T-helper 2 cell (primary cell): ENCODE measurements around the gene SLC5A7.

ENCODE experiments used
- DNase-seq, 5 experiments: peaks; one replicate each; pipeline versions ENCODE4 v3.0.0 to v3.0.0-alpha.2; 2012 to 2022
- total RNA-seq, 2 donors: gene quantifications; one replicate each; lab custom pipeline; 2026; lab: John Stamatoyannopoulos, UW

SLC5A7 gene
- total RNA-seq, result 0 to 0.07 reads per million in 2 donors

DNA sequence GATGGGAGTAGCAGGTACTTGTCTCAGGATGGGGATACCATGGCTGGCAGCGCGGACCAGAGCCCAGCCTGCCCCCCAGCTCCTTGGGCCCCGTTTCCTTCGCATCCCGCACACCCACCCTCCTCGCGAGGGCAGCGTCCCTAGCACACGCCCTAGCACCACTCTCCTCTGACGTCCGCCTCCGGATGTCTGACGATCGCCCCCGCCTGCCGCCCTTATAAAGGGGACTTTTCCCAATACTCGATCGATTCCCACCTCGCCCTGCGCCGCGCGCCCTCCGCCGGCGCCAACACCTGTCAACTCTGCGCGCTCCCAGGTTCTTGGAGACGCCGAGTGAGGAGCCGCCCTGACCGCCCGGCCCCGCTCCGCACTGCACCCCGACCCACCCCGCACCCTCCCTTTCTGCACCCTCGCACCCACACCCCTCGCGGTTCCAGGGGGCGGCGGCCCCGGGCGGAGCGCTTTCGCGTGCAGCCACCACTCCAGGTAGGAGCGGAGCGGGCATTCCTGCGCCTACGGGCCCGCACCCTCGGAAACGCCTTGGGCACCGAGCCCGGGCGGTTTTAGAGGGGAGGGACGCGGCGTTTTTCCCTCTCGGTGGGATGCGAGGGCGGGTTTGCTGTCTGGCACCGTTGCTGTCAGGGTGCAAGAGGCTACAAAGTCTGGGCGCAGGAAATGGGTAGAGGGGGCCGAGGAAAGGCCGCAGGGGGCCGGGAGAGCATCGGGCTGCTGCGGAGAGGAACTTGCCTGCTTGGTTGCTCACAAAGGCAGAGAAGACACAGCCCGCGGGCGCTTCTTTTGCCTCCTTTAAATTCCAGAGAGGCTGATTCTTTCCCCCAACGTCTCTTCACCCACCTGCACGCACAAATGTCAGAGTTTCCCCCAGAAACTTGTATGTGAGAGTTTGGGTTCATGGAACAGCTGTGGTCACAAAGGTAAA is at the start of gene SLC5A7:
SLC5A7 (plus strand) TSS at position 247 of the 940 bp plus-strand sequence. CDS start 1,632 bp downstream, outside the sequence.
- DNase-seq, result no peak

DNA sequence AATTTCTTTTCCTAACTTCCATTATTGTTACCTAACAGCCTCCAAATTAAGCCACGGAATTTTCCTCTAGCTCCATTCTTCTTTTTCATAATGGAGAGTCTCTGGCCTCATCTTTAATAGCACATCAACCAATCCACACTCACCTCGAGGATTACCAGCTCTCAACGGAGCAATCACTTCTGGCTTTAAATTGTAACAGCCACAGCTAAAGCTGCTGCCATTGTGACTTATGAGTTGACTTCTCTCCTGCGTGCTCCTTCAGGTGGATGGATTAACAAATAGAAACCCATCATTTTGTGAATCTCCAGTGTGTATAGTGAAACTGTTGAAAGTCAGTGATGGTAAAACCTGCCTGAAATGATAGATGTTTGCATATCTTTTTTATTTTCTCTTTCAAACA is 24.9 kb upstream of the SLC5A7 start:
- no peak for DNase-seq

DNA sequence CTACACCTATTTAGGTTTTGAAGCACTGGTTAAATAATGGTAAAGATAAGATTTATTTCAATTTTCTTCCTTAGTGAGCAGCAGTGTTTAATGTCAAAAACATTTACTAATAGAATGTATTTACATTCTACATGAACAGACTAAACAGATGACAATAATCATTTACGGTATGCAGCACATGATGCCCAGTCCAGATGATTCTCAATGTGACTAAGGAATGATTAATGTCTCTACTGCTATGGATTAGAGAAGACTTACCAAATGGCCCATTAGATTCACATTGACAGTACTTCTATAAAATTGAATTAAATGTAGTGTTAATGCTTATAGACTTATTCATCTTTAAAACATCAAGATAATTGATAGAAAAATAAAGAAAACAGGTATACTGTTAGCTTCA is 22.1 kb upstream of the SLC5A7 start:
- DNase-seq, result no peak

DNA sequence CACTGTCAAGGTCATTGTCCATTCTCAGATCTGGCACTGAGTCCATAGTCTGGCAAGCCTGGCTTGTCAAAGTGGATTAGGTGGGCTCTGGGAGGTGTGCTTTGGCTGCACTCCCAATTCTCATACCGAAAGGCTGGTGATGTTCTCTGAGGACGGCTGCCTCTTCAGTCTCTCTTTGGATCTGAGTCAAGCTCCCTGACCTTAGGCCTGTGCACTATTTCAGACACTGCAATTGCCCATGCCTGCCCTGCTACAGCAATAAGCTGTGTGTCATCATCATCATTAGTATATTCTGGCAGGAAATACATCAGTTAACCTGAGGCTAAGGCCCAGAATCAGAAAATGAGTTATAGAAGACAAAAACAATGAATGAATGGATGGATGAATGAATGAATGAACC is 1.6 kb upstream of the SLC5A7 start:
- no peak for DNase-seq

DNA sequence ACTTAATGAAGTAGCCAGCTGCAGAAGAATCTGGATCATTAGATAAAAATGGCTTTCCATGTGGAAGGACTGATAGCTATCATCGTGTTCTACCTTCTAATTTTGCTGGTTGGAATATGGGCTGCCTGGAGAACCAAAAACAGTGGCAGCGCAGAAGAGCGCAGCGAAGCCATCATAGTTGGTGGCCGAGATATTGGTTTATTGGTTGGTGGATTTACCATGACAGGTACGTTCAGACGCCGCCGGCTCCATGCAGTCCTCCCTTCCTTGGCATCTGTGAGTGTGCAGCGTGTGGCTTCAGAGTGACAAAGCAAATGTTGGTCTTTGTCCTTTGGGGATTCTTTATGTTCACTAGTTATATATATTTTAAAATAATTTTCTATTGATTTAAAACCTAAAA is 1.8 kb downstream of the SLC5A7 start:
- no peak for DNase-seq

DNA sequence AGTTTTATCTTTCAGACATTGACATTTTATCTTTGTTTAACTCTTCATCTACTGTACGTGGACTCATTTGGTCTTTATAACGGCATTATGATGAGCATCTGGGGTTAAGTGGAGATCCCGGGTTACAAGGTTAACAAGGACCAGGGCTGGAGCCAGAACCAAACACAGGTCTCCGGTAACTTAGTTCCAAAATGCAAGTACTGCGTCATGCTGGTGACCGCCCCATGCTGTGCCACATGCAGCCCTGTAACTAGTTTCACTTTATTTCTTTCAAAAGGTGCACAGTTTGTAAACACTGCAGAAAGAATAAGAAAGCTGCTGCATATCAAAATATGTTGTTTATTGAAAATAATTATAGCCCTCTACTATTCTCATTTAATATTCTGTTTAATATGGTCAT is 3.1 kb downstream of the SLC5A7 start:
- no peak for DNase-seq

DNA sequence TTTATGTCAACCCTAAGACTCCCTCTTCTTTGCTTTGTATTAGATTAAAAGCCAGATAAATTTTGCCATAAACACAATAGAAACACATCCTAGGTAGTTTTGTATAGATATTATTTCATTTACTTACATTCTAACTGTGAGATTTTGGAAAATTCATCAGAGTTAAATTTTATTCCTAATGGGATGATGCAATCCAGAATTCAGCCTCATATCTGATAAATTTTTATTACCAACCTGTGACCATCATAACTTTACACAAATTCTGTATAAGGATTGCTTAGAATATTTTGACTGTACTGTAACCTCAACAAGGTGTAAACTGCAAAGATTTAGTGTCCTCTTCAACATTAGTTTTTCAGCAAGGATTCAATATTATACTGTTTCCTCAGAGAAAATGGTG is 4.4 kb downstream of the SLC5A7 start:
- DNase-seq, result no peak

DNA sequence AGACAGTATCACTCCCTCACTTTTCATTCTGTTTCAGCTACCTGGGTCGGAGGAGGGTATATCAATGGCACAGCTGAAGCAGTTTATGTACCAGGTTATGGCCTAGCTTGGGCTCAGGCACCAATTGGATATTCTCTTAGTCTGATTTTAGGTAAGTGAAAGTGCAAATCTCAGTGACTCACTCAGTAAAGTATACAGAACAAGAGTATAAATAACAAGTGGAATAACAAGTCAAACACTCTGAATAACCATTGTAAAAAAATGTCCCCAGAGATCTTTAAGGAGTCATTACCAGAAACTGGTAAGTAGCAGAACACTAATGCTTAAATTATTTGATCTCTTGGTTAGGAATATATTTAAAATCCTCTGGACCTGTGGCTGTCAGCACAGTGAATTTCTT is 5.7 kb downstream of the SLC5A7 start:
- DNase-seq, result no peak

DNA sequence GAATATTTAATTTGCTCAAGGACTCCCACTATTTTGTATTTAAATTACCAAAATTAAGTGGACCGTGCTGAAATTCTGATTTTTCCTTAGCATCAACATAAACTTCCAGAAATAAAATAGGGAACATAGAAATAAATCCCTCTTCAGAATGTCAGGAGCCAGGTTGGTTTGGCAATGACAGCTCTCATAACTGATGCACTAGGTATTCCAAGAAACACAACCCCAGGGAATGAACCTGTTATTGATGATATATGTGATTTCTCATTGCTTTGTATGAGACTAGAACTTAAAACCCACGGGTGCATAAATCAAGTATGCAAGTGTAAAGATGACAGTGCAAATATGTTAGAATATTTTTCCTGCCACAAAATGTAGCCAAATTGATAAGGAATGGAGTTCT is 12.8 kb downstream of the SLC5A7 start:
- no peak for DNase-seq

DNA sequence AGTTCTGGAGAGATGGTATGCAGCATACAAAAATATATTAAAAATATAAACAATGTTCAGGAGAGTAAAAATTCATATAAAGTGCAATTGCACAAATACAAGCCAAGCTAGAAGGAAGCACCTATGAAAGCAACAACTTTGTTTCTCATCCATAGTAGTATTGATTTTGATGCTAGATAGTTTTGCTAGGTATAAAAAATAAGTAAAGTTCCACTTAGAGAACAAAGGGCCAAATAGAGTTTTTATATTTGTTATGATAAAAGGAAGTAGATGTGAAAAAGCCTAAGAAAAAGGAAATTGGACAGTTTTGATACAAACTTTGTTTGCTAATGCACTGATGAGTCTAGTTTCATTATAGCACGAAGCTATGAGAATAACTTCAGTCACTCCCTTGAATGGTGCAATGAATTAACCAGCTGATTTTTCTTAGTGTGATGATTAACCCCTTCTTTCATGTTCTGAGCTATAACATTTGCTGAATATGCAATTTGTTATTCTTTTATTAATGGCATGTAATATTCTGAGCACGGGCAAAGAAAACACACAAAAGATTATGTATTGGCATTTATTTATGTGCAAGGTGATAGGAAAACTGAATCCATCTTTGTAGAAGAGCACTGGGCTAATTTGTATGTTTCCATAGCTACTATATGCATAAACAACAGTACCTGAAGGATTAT is 24.7 kb downstream of the SLC5A7 start:
- DNase-seq, result no peak

DNA sequence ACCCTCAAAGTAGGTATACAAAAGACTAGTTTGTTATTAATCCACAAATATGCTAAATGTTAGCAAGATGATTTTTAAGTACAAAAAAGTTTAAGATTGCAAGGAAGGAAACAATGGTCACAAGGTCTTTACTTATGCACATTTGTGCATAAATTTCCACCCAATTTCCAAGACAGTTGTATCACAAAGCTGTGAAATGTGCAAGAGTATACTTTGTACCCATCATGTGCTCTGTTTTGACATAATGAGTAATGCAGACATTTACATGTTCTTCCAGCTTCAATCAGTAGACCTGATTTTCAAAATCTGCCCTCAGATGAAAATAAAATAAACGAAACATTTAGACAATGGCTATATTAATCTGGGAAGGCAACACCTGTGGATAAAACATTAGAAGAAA is 27.0 kb downstream of the SLC5A7 start:
- no peak for DNase-seq

DNA sequence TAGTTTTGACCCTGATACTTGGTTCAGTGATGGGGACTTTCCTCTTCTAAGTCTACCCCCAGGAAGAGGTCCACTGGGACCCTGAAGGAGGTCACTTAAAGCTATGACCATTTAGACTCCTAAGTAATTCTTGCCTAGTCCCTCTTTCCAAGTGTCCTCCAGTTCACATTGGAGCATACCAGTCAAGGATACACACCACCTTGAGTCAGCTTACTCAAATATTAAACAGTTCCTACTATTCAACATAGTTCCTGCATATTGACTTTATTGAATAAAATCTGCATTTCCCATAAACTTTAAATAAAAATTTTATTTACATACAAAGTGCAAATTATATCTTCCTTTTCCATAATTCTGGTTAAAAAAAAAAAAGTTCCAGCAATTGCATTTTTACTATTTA is 36.3 kb downstream of the SLC5A7 start:
- DNase-seq, result no peak

DNA sequence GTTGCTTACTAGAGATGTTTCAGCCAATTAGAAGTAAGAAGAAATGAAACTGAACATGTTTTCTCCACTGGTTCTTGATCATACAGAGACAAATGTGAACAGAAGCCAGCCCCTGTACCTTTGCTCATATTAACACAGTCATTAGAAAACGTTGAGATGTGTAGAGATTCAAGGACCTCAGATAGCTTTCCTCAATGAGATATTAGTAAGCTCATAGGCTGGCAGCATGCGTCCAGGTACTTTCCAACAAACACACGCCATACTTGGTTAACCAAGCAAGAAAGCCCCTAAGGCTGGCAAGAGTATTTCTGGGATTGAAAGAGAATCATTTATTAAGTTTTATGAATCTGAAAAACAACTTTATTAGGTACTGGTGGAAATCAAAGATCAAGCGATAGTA is 37.5 kb downstream of the SLC5A7 start:
- no peak for DNase-seq

DNA sequence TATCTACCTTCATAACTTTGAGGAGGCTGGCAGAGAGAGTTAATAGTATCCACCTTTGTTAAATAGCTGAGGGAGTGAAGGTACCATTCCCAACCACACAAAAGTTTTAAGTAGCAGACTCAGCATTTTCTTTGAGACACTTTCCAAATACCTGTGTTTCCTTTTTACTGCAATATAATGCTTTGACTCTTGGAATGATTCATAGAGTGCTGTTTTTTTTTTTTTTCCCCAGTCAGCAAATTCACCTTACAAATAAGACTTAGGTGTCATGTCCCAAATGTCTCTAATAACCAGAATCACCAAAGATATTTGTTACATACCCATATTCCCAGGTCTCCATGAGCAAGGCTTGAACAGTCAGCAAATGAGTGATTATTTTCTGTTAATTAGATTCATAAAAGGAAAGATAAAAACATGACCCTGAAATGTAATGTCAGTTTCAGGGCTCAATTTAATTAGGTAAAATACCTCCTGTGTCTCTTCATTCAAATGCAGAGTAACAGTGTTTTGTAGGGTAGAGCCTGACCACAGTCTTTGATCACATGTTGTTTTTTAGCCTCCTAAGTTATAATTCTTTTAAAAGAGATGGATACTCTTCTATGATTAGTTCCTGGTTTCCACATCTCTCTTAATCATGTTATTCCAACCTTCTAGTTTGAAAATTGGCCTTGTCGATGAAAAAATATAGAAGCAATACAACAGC is 39.9 kb downstream of the SLC5A7 start:
- DNase-seq, result no peak

DNA sequence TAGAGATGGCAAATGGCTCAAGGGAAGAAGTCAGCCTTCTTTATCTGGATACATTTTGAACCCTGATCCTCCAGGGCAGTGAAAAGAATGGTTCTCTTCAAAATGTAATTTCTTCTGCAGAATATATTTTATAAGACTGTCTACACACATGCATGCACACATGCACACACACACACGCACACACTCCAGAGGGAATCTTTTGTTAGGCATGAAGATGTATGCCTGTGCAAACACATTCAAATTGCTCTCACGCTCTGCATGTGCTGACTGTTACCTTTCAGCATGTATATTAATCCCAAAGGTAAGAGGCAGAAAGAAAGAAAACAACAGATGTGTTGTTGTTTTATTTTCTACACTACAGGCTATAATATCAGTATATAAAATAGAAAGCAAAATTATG is 43.2 kb downstream of the SLC5A7 start:
- DNase-seq, result no peak

DNA sequence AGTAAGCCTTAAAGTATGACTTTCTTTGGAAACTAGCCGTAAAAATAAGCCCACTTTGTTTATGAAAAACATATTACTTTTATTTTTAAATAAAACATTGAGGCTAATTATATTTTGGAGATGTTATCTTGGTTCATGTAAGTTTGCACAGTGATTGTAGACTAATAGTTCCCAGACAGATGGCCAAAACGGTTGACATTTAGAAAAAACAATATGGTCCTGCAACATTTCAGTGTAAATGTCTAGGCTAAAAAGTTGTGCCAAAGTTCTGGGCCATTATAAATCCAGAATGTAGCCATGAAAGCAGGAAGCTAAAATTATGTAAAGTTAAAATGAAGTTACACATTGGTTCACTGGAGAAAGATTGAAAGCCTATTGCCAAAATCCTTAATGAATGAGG is 43.6 kb downstream of the SLC5A7 start:
- DNase-seq, result no peak

DNA sequence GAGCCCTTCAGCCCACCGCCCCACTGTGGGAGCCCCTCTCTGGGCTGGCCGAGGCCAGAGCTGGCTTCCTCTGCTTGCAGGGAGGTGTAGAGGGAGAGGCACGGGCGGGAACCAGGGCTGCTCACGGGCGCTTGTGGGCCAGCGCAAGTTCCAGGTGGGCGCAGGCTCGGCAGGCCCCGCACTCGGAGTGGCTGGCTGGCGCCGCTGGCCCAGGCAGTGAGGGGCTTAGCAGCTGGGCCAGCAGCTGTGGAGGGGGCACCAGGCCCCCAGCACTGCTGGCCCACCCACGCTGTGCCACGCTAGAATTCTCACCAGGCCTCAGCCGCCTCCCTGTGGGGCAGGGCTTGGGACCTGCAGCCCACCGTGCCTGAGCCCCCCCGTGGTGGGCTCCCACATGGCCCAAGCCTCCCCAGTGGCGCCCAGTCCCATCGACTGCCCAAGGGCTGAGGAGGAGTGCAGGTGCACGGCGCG is 45.2 kb downstream of the SLC5A7 start:
- no peak for DNase-seq

DNA sequence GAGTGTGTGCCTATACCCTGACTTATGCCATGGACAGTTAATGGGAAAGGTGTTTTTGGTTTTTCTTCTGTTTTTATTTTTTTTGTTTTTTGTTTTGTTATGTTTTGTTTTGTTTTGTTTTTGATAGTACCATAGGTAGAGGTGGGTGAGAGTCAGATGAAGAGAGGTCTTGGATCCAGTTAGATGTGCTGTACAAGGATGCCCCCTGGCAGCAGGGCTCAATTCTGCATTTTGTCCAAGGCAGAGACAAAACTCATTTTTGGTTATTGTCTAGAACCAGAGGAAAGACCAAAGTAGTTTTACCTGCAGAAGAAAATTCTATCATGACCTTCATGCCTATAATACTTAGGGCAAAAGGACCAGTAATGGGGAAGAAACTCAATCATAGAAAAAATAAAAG is 48.5 kb downstream of the SLC5A7 start:
- no peak for DNase-seq

DNA sequence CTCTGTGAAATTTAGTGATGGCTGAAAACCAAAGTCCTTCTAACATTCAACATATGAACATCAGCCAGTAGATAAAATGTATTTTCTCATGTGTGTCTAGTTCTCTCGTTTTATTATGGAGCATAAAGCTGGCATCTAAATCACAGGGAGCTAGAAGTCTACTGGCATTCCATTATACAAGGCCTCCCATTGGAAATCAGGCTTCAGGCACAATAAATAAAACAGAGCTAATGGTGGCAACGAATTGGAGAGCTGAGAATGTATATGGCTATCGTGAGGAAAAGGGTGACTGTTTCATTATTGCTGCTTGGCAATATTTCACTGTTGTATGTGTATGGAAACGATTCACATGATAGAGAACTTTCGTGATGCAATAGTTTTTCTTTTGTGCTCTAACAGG is 62.4 kb downstream of the SLC5A7 start:
- DNase-seq, result no peak

DNA sequence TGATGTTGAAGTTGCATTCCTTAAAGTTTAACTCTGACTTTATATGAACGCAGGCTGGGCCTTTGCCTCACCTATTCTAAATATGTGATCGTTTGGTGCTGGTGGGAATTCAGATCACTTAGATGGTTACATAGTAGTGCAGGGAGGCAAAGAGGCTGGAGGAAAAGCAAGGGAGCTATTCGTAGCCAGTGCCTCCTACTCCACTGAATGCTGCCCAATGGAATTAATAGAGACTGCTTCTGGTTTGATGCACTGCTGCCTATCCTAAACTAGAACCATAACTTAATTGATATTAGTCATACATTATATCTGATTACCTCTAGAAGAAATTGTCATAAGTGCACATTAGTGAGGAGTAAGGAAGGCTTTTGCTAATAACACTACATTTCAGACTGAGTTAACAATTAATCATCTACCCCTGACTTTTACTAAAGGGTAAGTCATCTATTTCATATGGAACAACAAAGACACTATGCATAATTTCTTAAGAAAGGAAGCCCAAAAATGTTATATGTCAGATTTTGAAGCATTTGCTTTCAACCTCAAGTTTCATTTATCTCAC is 72.3 kb downstream of the SLC5A7 start:
- no peak for DNase-seq

DNA sequence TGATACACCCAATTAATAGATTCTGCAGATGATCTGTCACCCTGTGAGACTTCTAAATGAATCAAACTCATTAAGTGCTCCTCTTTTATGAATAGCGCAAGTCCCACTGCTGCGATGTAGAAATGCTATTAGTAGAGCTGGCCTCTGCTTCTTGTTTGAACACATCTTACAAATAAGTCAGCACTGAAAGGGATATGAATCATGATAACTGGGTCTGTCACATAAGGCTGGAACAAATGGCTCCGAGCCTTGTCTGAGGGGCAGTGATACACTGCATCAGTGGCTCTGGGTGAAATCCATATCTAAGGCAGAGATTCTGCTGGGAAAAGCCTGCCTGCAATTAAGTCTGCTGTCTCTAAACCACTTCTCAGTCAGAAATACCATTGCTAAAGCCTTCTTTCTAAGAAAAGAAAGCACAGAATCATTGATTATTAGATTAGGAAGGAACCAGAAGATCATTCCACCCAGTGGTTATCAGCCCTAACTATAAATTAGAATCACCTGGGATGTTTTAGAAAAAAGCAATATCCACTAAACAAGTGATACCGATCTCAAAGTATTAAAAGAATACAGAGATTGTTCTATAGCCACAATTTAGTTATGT is 75.2 kb downstream of the SLC5A7 start:
- no peak for DNase-seq
